ENCODE data around the gene ABCC1. TPM values are rescaled to one million over a fixed set of nuclear protein-coding genes. Genes with fewer than 3 reads are reported as not detected.

ABCC1 gene
- total RNA-seq, 2 experiments from 2014 or later = 64.5 to 67.6 TPM

- POLR2A ChIA-PET = no interaction called here
- CTCF ChIA-PET = no interaction called here
Observed at GRCh38 chr16:16106466-16106865, 157.1 kb downstream of the ABCC1 start.

GRCh38 chr16:16107839-16108238 lies 158.4 kb downstream of the ABCC1 start:
- CTCF ChIA-PET = interaction anchor here (0.7 to 0.9 kb wide), 2 partner anchors 19 to 63 kb away, joined by 3 read pairs; no protein-coding TSS in a partner anchor
- H3K27ac Mint-ChIP-seq = no peak overlapping the region

More at GRCh38 chr16:16106466-16106865, 157.1 kb downstream of the ABCC1 start:
- Mint-ChIP-seq H3K27me3 (no peaks in the 10 kb centered on the region), H3K9me3 (no peaks in the 10 kb centered on the region), H3K27ac (no peak overlapping the region), H3K4me1 (ENCODE audit: low read depth) (no peaks in the 10 kb centered on the region), H3K36me3 (ENCODE audit: low read depth) (peaks cover 55% of the 10 kb centered on the region), H3K4me3 (no peak overlapping the region)
- intact Hi-C loops (cut with micrococcal nuclease) = no loop called here
- DNase-seq = no peak
- ATAC-seq = no peak
- no peak for TF ChIP-seq CTCF (IDR thresholded peaks at IDR 0.05)

GRCh38 chr16:16108759-16109158 lies 159.3 kb downstream of the ABCC1 start:
- ATAC-seq (no peak), DNase-seq (no peak)
- Mint-ChIP-seq H3K27ac (no peak overlapping the region), H3K9me3 (no peaks in the 10 kb centered on the region), H3K36me3 (ENCODE audit: low read depth) (peaks cover 60% of the 10 kb centered on the region), H3K4me1 (ENCODE audit: low read depth) (no peaks in the 10 kb centered on the region), H3K4me3 (no peak overlapping the region), H3K27me3 (no peaks in the 10 kb centered on the region)
- intact Hi-C loops (cut with micrococcal nuclease) = no loop called here
- ChIA-PET POLR2A (no interaction called here), CTCF (no interaction called here)
- TF ChIP-seq CTCF (IDR thresholded peaks at IDR 0.05) = no peak

More at GRCh38 chr16:16107839-16108238, 158.4 kb downstream of the ABCC1 start:
- POLR2A ChIA-PET = no interaction called here
- ATAC-seq = no peak
- H3K4me1 Mint-ChIP-seq (ENCODE audit: low read depth) = no peaks in the 10 kb centered on the region
- no peak overlapping the region for H3K4me3 Mint-ChIP-seq
- intact Hi-C loops (cut with micrococcal nuclease) = no loop called here
- H3K36me3 Mint-ChIP-seq (ENCODE audit: low read depth) = peaks cover 55% of the 10 kb centered on the region
- no peaks in the 10 kb centered on the region for H3K27me3 Mint-ChIP-seq
- no peak for TF ChIP-seq CTCF (IDR thresholded peaks at IDR 0.05)
- no peak for DNase-seq
- H3K9me3 Mint-ChIP-seq = no peaks in the 10 kb centered on the region

- intact Hi-C loops (cut with micrococcal nuclease) = no loop called here
- Mint-ChIP-seq H3K9me3 (no peaks in the 10 kb centered on the region), H3K27ac (no peak overlapping the region), H3K4me3 (no peak overlapping the region), H3K4me1 (ENCODE audit: low read depth) (no peaks in the 10 kb centered on the region), H3K27me3 (no peaks in the 10 kb centered on the region), H3K36me3 (ENCODE audit: low read depth) (peaks cover 61% of the 10 kb centered on the region)
- POLR2A ChIA-PET = no interaction called here
- ATAC-seq (no peak), DNase-seq (no peak)
- TF ChIP-seq CTCF (IDR thresholded peaks at IDR 0.05) = no peak
- CTCF ChIA-PET = no interaction called here
Observed at GRCh38 chr16:16109453-16110110, 160.2 kb downstream of the ABCC1 start.

DNA sequence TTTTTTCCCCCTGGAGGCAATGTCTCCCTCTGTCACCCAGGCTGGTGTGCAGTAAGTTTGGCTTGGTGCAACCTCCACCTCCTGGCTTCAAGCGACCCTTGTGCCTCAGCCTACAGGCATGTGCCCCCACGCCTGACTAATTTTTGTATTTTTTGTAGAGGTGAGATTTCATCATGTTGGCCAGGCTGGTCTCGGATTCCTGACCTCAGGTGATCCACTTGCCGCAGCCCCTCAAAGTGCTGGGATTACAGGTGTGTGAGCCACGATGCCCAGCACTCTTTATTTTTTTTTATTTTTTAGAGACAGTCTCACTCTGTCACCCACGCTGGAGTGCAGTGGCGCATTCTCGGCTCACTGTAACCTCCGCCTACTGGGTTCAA lies 160.7 kb downstream of the ABCC1 start:
- intact Hi-C loops (cut with micrococcal nuclease) = no loop called here
- CTCF ChIA-PET = no interaction called here

More for the DNA sequence above, 160.7 kb downstream of the ABCC1 start:
- no peaks in the 10 kb centered on the region for H3K27me3 Mint-ChIP-seq
- DNase-seq (no peak), ATAC-seq (no peak)
- H3K36me3 Mint-ChIP-seq (ENCODE audit: low read depth) = peaks cover 65% of the 10 kb centered on the region
- no peak overlapping the region for H3K27ac Mint-ChIP-seq
- no peak overlapping the region for H3K4me3 Mint-ChIP-seq
- no peaks in the 10 kb centered on the region for H3K4me1 Mint-ChIP-seq (ENCODE audit: low read depth)
- H3K9me3 Mint-ChIP-seq = no peaks in the 10 kb centered on the region
- TF ChIP-seq CTCF (IDR thresholded peaks at IDR 0.05) = no peak
- POLR2A ChIA-PET = no interaction called here

All from activated CD8-positive, alpha-beta T cell treated with anti-CD3 and anti-CD28 coated beads for 36 hours (primary cell).